ENCODE data around the gene SLC25A34.

Gene SLC25A34

DNA sequence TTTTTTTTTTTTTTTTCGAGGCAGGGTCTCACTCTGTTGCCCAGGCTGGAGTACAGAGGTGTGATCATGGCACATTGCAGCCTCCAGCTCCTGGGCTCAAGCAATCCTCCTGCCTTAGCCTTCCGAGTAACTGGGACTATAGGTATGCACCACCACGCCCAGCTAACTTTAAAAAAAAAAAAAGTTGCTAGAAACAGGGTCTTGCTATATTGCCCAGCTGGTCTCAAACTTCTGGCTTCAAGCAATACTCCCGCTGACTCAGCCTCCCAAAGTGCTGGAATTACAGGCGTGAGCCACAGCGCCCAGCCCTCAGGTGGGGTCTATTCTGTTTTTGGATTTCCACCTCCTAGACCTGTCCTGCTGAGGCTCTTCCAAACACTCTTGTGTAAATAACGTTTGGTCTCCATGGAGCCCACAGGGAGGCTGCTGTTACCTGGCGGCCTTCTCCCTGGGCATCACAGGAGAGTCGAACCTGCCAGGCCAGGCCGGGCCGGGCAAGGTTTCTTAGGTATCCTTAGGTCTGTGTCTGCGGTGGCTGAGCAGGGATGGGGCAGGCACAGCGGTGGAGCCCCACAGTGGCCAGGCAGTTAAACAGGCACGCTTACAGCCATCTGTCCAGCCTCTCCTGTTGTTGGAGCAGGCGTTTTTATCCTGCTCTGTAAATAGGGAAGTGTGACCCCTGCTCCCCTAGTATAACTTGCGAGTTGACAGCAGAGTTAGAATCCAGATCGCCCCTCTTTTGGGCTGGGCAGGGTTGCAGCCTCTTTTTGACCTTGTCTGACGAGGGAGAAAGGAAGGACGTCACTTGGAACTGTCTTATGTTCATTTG, 33.1 kb upstream of the SLC25A34 start:
- no peak overlapping the region for H3K27ac ChIP-seq (ENCODE audit: low read depth, low read length)
- H3K4me3 ChIP-seq (ENCODE audit: low read depth, low read length), result no peak overlapping the region
- no peaks in the 10 kb centered on the region for H3K27me3 ChIP-seq (ENCODE audit: control insufficient read depth, insufficient read depth, low read length)
- no peaks in the 10 kb centered on the region for H3K9me3 ChIP-seq (ENCODE audit: control insufficient read depth, insufficient read depth, low read length)
- no peak overlapping the region for H3K9ac ChIP-seq (ENCODE audit: low read depth, low read length)
- H3K4me1 ChIP-seq (ENCODE audit: control insufficient read depth, insufficient read depth, low read length), result no peaks in the 10 kb centered on the region
- H3K36me3 ChIP-seq (ENCODE audit: control insufficient read depth, insufficient read depth, low read length), result peaks cover 7% of the 10 kb centered on the region; the same call in 1 of the 2 replicates

DNA sequence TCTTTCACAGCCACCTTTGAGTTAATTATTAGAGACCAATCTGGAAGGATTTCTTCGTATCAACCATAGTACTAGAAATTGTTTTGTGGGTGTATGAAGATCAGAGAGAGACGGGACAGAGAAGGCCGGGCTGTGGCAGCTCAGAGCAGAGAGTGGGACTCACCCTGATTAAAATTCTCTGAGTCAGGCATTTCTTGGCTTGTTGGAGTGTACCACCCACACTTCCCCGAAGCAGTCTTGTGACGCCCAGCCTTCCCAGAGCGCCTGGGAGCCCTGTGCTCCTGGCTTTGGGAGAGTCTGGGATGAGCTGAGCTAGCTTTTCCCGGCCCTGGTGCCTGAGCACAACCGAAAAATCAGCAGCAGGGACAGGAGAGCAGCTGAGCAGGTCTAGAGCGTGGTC, 32.5 kb upstream of the SLC25A34 start:
- Histone ChIP-seq H3K9ac (ENCODE audit: low read depth, low read length) (no peak overlapping the region), H3K36me3 (ENCODE audit: control insufficient read depth, insufficient read depth, low read length) (peaks cover 7% of the 10 kb centered on the region; the same call in 1 of the 2 replicates), H3K27me3 (ENCODE audit: control insufficient read depth, insufficient read depth, low read length) (no peaks in the 10 kb centered on the region), H3K27ac (ENCODE audit: low read depth, low read length) (peak overlapping the region; percentile 59), H3K9me3 (ENCODE audit: control insufficient read depth, insufficient read depth, low read length) (no peaks in the 10 kb centered on the region), H3K4me3 (ENCODE audit: low read depth, low read length) (no peak overlapping the region), H3K4me1 (ENCODE audit: control insufficient read depth, insufficient read depth, low read length) (no peaks in the 10 kb centered on the region)

DNA sequence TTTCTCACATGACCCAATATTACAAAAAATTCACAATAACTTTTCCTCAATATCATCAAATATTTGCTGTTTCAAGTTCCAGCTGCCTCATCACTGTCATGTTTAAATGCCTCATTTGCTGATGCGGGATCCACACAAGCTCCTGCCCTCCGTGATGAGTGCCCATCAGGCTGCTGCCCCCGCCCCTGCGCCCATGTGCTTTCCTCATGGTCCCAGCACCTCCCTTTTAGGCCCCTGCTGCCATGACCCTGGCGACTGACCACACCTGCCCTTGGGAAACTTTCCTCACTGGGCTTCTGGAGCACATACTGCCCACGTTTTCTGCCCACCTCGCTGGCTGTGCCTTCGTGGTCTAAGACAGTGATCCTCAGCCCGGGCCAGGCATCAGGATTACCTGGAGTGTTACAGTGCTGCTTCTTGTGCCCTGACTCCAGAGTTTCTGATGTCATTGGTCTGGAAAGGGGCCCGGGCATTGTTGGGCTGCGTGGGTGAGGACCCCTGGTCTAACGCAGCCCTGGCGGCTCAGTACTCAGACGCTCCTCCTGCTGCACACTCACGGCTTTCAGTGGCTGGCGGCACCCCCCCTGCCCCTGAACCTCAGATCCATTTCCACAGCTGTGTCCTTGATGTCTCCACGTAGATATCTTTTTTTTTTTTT, 31.4 kb upstream of the SLC25A34 start:
- Histone ChIP-seq H3K4me1 (ENCODE audit: control insufficient read depth, insufficient read depth, low read length) (no peaks in the 10 kb centered on the region), H3K9ac (ENCODE audit: low read depth, low read length) (no peak overlapping the region), H3K27ac (ENCODE audit: low read depth, low read length) (no peak overlapping the region), H3K4me3 (ENCODE audit: low read depth, low read length) (no peak overlapping the region), H3K36me3 (ENCODE audit: control insufficient read depth, insufficient read depth, low read length) (peaks cover 7% of the 10 kb centered on the region; the same call in 1 of the 2 replicates), H3K27me3 (ENCODE audit: control insufficient read depth, insufficient read depth, low read length) (no peaks in the 10 kb centered on the region), H3K9me3 (ENCODE audit: control insufficient read depth, insufficient read depth, low read length) (no peaks in the 10 kb centered on the region)

DNA sequence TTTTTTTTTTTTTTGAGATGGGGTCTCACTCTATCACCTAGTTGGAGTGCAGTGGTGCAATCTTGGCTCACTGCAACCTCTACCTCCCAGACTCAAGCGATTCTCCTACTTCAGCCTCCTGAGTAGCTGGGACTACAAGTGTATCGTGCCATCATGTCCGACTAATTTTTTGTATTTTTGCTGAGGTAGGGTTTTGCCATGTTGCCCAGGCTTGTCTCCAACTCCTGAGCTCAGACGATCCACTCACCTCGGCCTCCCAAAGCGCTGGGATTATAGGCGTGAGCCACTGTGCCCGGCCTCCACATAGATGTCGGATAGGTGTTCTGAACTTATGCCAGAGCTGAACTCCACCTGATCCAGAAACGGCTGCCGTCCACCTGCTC, 30.9 kb upstream of the SLC25A34 start:
- H3K36me3 ChIP-seq (ENCODE audit: control insufficient read depth, insufficient read depth, low read length), result peaks cover 7% of the 10 kb centered on the region; the same call in 1 of the 2 replicates

DNA sequence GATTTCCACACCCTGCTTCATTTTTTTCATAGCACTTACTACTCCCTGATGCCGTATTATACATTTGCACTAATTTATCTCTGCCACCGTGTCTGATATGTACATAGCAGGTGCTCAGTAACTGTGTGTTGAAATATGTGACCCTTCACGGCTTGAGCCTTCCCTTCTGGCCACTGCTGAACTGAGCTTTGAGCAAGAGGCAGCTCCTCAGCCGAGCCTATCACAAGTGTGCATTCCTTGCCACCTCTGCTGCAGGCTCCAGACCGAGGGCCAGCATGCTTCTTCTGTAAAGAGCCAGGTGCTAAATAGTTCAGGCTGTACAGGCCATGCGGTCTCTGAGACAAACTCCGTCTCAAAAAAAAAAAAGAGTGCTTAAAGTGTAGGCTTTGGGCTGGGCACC, 29.3 kb upstream of the SLC25A34 start:
- no peaks in the 10 kb centered on the region for H3K9me3 ChIP-seq (ENCODE audit: control insufficient read depth, insufficient read depth, low read length)
- no peak overlapping the region for H3K9ac ChIP-seq (ENCODE audit: low read depth, low read length)

More for the DNA sequence above, 30.9 kb upstream of the SLC25A34 start:
- H3K9me3 ChIP-seq (ENCODE audit: control insufficient read depth, insufficient read depth, low read length), result no peaks in the 10 kb centered on the region
- no peak overlapping the region for H3K27ac ChIP-seq (ENCODE audit: low read depth, low read length)
- H3K4me1 ChIP-seq (ENCODE audit: control insufficient read depth, insufficient read depth, low read length), result no peaks in the 10 kb centered on the region
- H3K4me3 ChIP-seq (ENCODE audit: low read depth, low read length), result no peak overlapping the region
- no peak overlapping the region for H3K9ac ChIP-seq (ENCODE audit: low read depth, low read length)
- H3K27me3 ChIP-seq (ENCODE audit: control insufficient read depth, insufficient read depth, low read length), result no peaks in the 10 kb centered on the region

DNA sequence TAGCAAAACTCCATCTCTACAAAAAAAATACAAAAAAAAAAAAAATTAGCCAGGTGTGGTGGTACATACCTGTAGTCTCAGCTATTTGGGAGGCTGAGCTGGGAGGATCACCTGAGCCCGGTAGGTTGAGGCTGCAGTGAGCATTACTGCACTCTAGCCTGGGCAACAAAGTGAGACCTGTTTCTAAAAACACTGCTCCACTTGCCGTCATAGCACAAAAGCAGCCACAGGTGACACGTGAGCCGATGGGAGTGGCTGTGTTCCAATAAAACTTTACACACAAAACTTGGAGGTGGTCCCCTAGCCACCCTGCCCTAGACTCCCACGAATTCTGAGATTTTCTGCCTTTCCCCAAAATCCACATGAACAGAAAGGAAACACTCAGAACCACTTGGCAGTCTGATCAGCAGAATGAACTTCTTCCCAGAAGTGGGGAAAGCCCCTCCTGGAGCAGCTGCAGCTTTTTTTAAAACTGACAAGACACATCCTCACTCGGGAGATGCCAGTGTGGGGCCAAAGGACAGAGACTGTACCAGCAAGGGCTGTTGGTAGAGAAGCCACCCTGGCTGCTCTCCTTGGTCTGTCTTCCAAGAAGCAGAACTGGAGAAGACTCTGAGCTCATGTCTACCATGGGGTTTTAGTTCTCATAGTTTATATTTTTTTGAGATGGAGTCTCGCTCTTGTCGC, 28.7 kb upstream of the SLC25A34 start:
- Histone ChIP-seq H3K36me3 (ENCODE audit: control insufficient read depth, insufficient read depth, low read length) (peaks cover 7% of the 10 kb centered on the region; the same call in 1 of the 2 replicates), H3K4me3 (ENCODE audit: low read depth, low read length) (no peak overlapping the region), H3K27me3 (ENCODE audit: control insufficient read depth, insufficient read depth, low read length) (no peaks in the 10 kb centered on the region), H3K9me3 (ENCODE audit: control insufficient read depth, insufficient read depth, low read length) (no peaks in the 10 kb centered on the region), H3K4me1 (ENCODE audit: control insufficient read depth, insufficient read depth, low read length) (no peaks in the 10 kb centered on the region), H3K27ac (ENCODE audit: low read depth, low read length) (no peak overlapping the region), H3K9ac (ENCODE audit: low read depth, low read length) (no peak overlapping the region)

More for the DNA sequence above, 29.3 kb upstream of the SLC25A34 start:
- Histone ChIP-seq H3K4me1 (ENCODE audit: control insufficient read depth, insufficient read depth, low read length) (no peaks in the 10 kb centered on the region), H3K36me3 (ENCODE audit: control insufficient read depth, insufficient read depth, low read length) (peaks cover 7% of the 10 kb centered on the region; the same call in 1 of the 2 replicates), H3K27ac (ENCODE audit: low read depth, low read length) (no peak overlapping the region), H3K27me3 (ENCODE audit: control insufficient read depth, insufficient read depth, low read length) (no peaks in the 10 kb centered on the region), H3K4me3 (ENCODE audit: low read depth, low read length) (no peak overlapping the region)

DNA sequence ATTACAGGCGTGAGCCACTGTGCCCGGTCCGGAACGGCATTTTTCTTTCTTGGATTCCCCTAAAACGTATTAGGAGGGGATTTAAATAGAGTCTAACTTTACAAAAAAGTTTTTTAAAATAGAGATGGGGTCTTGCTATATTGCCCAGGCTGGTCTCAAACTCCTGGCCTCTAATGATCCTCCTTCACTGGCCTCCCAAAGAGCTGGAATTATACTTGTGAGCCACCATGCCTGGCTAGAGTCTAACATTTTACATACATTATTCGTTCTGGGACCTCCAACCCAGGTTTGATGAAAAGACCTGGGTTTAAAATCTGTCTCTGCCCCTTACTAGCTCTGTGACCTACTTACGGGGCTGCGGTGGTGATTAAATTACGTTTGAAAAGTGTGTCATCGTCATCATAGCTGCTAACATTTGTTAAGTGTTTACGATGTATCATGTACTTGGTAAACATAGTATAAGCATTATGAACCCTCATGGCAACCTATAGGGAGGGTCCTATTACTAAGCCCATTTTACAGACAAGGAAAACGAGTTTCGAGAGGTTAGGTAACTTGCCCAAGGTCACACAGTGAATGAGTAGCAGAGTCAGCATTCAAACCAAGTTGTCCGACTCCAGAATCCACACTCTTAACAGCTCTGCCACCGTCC, 27.4 kb upstream of the SLC25A34 start:
- Histone ChIP-seq H3K27ac (ENCODE audit: low read depth, low read length) (no peak overlapping the region), H3K4me3 (ENCODE audit: low read depth, low read length) (no peak overlapping the region), H3K36me3 (ENCODE audit: control insufficient read depth, insufficient read depth, low read length) (peaks cover 7% of the 10 kb centered on the region; the same call in 1 of the 2 replicates), H3K27me3 (ENCODE audit: control insufficient read depth, insufficient read depth, low read length) (no peaks in the 10 kb centered on the region), H3K4me1 (ENCODE audit: control insufficient read depth, insufficient read depth, low read length) (no peaks in the 10 kb centered on the region), H3K9ac (ENCODE audit: low read depth, low read length) (no peak overlapping the region), H3K9me3 (ENCODE audit: control insufficient read depth, insufficient read depth, low read length) (no peaks in the 10 kb centered on the region)

DNA sequence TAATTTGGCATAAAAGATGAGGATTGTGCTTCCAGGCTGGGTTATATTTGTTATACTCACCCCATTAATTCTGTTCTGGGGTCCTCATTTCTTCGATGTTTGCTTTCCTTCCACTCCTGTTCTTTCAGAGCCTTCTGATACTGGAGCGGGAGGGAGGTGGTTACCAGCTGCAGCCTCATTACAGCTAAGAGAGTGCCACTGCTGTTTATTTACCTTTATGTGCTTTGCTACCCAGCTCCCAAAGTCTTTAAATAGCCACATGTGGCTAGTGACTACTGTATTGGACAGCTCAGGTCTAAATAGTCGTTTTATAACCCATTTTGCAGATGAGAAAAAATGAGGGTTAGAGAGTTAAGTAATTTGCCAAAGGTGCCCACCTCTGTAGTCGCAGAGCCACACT, 26.8 kb upstream of the SLC25A34 start:
- peaks cover 7% of the 10 kb centered on the region; the same call in 1 of the 2 replicates for H3K36me3 ChIP-seq (ENCODE audit: control insufficient read depth, insufficient read depth, low read length)
- H3K9me3 ChIP-seq (ENCODE audit: control insufficient read depth, insufficient read depth, low read length), result no peaks in the 10 kb centered on the region
- H3K4me1 ChIP-seq (ENCODE audit: control insufficient read depth, insufficient read depth, low read length), result no peaks in the 10 kb centered on the region
- H3K27ac ChIP-seq (ENCODE audit: low read depth, low read length), result no peak overlapping the region
- H3K4me3 ChIP-seq (ENCODE audit: low read depth, low read length), result no peak overlapping the region
- no peaks in the 10 kb centered on the region for H3K27me3 ChIP-seq (ENCODE audit: control insufficient read depth, insufficient read depth, low read length)
- H3K9ac ChIP-seq (ENCODE audit: low read depth, low read length), result no peak overlapping the region

DNA sequence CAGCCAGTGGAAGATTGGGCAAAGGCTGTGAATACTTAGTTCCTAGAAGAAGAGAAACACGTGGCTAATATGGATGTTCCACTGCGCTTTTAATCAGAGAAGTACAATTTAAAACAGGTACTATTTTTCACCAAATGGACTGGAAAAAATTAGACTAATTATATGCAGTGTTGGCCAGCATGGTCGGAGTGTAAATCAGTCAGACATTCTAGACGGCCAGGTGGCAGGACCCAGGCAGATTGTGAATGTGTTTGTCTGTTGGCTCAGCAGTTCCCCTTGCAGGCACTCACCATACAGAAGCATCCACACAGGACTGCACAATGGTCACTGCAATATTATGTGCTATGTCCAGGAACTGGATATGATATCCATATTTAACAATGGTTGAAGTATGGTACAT, 23.9 kb upstream of the SLC25A34 start:
- no peak overlapping the region for H3K4me3 ChIP-seq (ENCODE audit: low read depth, low read length)
- H3K36me3 ChIP-seq (ENCODE audit: control insufficient read depth, insufficient read depth, low read length), result peaks cover 15% of the 10 kb centered on the region
- no peak overlapping the region for H3K27ac ChIP-seq (ENCODE audit: low read depth, low read length)
- H3K9ac ChIP-seq (ENCODE audit: low read depth, low read length), result no peak overlapping the region
- H3K9me3 ChIP-seq (ENCODE audit: control insufficient read depth, insufficient read depth, low read length), result no peaks in the 10 kb centered on the region
- H3K4me1 ChIP-seq (ENCODE audit: control insufficient read depth, insufficient read depth, low read length), result no peaks in the 10 kb centered on the region
- H3K27me3 ChIP-seq (ENCODE audit: control insufficient read depth, insufficient read depth, low read length), result no peaks in the 10 kb centered on the region

DNA sequence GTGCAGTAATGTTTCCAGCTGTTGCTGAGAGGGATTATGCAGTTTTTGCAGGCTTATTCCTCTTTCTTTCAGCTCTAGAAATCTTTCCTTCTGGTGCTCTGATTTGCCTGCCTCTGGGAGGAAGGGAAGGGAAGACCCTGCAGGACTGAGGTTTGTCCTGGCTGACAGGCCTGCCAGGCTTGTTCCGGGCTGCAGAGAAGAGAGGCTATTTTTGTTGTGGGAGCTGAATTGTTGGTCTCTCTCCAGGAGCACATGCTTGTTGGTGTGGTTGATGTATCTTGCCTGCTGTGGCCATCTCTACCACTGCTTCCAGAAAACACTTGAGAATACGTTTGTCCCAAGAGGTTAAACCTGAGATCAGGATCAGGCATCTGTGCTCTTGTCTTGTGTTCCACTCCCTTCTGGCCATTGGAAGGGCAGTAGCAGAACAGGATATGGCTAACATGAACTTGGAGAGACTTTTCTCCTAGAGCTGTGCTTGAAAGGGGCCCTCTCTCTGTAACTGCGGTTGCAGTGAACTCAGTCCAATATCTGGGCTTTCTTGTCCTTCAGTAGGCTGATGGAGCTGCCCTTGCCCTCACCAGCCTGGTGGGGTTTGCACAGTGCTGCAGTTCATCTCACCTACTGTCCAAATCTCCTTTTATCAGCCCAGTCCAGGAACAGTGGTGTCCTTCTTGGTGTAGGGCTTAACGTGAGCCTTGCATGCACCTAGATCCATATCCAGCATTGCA, 21.5 kb upstream of the SLC25A34 start:
- H3K27ac ChIP-seq (ENCODE audit: low read depth, low read length), result no peak overlapping the region
- H3K4me1 ChIP-seq (ENCODE audit: control insufficient read depth, insufficient read depth, low read length), result no peaks in the 10 kb centered on the region
- no peaks in the 10 kb centered on the region for H3K9me3 ChIP-seq (ENCODE audit: control insufficient read depth, insufficient read depth, low read length)
- H3K27me3 ChIP-seq (ENCODE audit: control insufficient read depth, insufficient read depth, low read length), result no peaks in the 10 kb centered on the region
- peaks cover 31% of the 10 kb centered on the region for H3K36me3 ChIP-seq (ENCODE audit: control insufficient read depth, insufficient read depth, low read length)
- H3K9ac ChIP-seq (ENCODE audit: low read depth, low read length), result no peak overlapping the region
- H3K4me3 ChIP-seq (ENCODE audit: low read depth, low read length), result no peak overlapping the region
